ENCODE measurements around the gene EIF3F. TPM values are rescaled to one million over a fixed set of nuclear protein-coding genes. Genes with fewer than 3 reads are reported as not detected.
A peak's percentile ranks its signal among the peaks of the same experiment; 100 is the strongest.

EIF3F gene
- total and polyA plus RNA-seq, 2 donors (not counting 3 experiments of a cell fraction or from before 2014, with no cell fraction given) = 411 to 436 TPM

- H3K79me2 ChIP-seq (ENCODE audit: control insufficient read depth, insufficient read depth, low read length) = no peaks in the 10 kb centered on the region
- H4K20me1 ChIP-seq (replicated peaks; ENCODE audit: control insufficient read depth, extremely low read depth, insufficient read depth, low read length) = no peaks in the 10 kb centered on the region
- FAIRE-seq = no peak
- TF ChIP-seq MAX (IDR thresholded peaks at IDR 0.05; ENCODE audit: insufficient read depth, insufficient read length) (no peak), JUN (IDR thresholded peaks at IDR 0.05; ENCODE audit: borderline replicate concordance, insufficient read depth, insufficient read length, low read depth) (no peak), FOS (IDR thresholded peaks at IDR 0.05; ENCODE audit: borderline replicate concordance, insufficient read depth, low read length) (no peak), EZH2 (IDR thresholded peaks at IDR 0.05; ENCODE audit: borderline replicate concordance, low read depth, low read length, severe bottlenecking) (peak; percentile 73)
- TF ChIP-seq, protein P1, sequence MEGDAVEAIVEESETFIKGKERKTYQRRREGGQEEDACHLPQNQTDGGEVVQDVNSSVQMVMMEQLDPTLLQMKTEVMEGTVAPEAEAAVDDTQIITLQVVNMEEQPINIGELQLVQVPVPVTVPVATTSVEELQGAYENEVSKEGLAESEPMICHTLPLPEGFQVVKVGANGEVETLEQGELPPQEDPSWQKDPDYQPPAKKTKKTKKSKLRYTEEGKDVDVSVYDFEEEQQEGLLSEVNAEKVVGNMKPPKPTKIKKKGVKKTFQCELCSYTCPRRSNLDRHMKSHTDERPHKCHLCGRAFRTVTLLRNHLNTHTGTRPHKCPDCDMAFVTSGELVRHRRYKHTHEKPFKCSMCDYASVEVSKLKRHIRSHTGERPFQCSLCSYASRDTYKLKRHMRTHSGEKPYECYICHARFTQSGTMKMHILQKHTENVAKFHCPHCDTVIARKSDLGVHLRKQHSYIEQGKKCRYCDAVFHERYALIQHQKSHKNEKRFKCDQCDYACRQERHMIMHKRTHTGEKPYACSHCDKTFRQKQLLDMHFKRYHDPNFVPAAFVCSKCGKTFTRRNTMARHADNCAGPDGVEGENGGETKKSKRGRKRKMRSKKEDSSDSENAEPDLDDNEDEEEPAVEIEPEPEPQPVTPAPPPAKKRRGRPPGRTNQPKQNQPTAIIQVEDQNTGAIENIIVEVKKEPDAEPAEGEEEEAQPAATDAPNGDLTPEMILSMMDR (IDR thresholded peaks at IDR 0.05; ENCODE audit: extremely low read depth in 1 of 2, insufficient read depth in 1 of 2, low read depth in 1 of 2, low read length in 2 of 2) = no peak
- POLR2A ChIA-PET = no interaction called here
- DNase-seq (ENCODE audit: low read depth, low spot score) = peak; percentile 8
- H3K9me3 ChIP-seq (replicated peaks; ENCODE audit: control insufficient read depth, insufficient read depth, low read length) = no peaks in the 10 kb centered on the region
- H3K4me1 ChIP-seq (ENCODE audit: control insufficient read depth, extremely low read depth, insufficient read depth, low read length) = peaks cover 5% of the 10 kb centered on the region
- H3K9ac ChIP-seq (replicated peaks; ENCODE audit: extremely low read depth, insufficient read depth, low read length) = no peak overlapping the region
- H3K27me3 ChIP-seq (ENCODE audit: control insufficient read depth in 2 of 2, insufficient read depth in 2 of 2, low read length in 2 of 2) = peaks cover 33 to 41% of the 10 kb centered on the region in 2 experiments
- dilution Hi-C loops (cut with MboI; ENCODE audit: extremely low pct_ligation_motif_present, low sequenced_read_pairs) (no loop called here), intact Hi-C loops (cut with micrococcal nuclease) (no loop called here)
- no peaks in the 10 kb centered on the region for H3K9me1 ChIP-seq (replicated peaks; ENCODE audit: control insufficient read depth, extremely low read depth, insufficient read depth, low read length)
- H3K36me3 ChIP-seq (ENCODE audit: control insufficient read depth in 2 of 2, extremely low read depth in 1 of 2, insufficient read depth in 2 of 2, low read length in 2 of 2) = no peaks in the 10 kb centered on the region
- peak overlapping the region; percentile 25 to 39 (median 36) for H3K4me3 ChIP-seq (replicated peaks in 1 of 3; ENCODE audit: insufficient read depth in 1 of 3, low read depth in 1 of 3, low read length in 3 of 3)
- peak overlapping the region; percentile 67 for H2AFZ ChIP-seq (ENCODE audit: low read depth, low read length)
- no peak overlapping the region for H3K27ac ChIP-seq (ENCODE audit: insufficient read depth, low read depth, low read length)
- H3K4me2 ChIP-seq (ENCODE audit: insufficient read depth, low read length) = peak overlapping the region; percentile 81
- CTCF ChIA-PET = interaction anchor here (1.1 to 3.0 kb wide), 6 partner anchors 14 to 81 kb away, joined by 3 to 20 read pairs (median 13); no protein-coding TSS in a partner anchor
- no TSS peak for BruUV-seq (replicated peaks)
These were observed 32.4 kb downstream of the EIF3F start for GRCh38 chr11:8019314-8020243.
